ENCODE measurements around the gene ATP6V0E2. TPM values are rescaled to one million over a fixed set of nuclear protein-coding genes. Genes with fewer than 3 reads are reported as not detected.

The ATP6V0E2 gene
- total RNA-seq, 4 donors from 2014 or later, result 20.1 to 35.6 (median 30.7) TPM

DNA sequence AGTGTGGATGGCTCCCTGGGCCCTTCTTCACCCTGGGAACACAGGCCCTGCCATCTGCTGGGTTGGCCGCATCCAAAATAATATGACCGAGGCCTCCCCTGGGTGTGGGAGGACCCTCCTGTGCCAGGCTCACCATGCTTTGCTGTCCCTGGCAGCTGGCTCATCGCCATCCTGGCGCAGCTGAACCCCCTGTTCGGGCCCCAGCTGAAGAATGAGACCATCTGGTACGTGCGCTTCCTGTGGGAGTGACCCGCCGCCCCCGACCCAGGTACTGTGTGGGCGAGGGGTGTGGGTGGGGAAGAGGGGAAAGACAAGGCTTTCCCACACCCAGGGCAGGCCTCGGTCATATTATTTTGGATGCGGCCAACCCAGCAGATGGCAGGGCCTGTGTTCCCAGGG, 4.8 kb downstream of the ATP6V0E2 start:
- TF ChIP-seq POLR2A (IDR thresholded peaks at IDR 0.05) (no peak), POLR2AphosphoS5 (IDR thresholded peaks at IDR 0.05) (no peak), EP300 (IDR thresholded peaks at IDR 0.05) (no peak)
- TF ChIP-seq, protein P1, sequence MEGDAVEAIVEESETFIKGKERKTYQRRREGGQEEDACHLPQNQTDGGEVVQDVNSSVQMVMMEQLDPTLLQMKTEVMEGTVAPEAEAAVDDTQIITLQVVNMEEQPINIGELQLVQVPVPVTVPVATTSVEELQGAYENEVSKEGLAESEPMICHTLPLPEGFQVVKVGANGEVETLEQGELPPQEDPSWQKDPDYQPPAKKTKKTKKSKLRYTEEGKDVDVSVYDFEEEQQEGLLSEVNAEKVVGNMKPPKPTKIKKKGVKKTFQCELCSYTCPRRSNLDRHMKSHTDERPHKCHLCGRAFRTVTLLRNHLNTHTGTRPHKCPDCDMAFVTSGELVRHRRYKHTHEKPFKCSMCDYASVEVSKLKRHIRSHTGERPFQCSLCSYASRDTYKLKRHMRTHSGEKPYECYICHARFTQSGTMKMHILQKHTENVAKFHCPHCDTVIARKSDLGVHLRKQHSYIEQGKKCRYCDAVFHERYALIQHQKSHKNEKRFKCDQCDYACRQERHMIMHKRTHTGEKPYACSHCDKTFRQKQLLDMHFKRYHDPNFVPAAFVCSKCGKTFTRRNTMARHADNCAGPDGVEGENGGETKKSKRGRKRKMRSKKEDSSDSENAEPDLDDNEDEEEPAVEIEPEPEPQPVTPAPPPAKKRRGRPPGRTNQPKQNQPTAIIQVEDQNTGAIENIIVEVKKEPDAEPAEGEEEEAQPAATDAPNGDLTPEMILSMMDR (IDR thresholded peaks at IDR 0.05), result no peak
- no peak overlapping the region for H3K27ac ChIP-seq
- peaks cover 0 to 50% (median 10%) of the 10 kb centered on the region in 3 donors for H3K4me1 ChIP-seq
- peaks cover 0 to 23% of the 10 kb centered on the region in 2 donors for H3K36me3 ChIP-seq
- no peaks in the 10 kb centered on the region for H3K9me3 ChIP-seq
- no peak overlapping the region for H3K4me3 ChIP-seq
- WGBS, 2 donors (ENCODE audit: low coverage in 1 of 2), result no CpG with 5 or more reads among the region's 13 CpGs
- H3K27me3 ChIP-seq, result no peaks in the 10 kb centered on the region
- no peak for ATAC-seq

DNA sequence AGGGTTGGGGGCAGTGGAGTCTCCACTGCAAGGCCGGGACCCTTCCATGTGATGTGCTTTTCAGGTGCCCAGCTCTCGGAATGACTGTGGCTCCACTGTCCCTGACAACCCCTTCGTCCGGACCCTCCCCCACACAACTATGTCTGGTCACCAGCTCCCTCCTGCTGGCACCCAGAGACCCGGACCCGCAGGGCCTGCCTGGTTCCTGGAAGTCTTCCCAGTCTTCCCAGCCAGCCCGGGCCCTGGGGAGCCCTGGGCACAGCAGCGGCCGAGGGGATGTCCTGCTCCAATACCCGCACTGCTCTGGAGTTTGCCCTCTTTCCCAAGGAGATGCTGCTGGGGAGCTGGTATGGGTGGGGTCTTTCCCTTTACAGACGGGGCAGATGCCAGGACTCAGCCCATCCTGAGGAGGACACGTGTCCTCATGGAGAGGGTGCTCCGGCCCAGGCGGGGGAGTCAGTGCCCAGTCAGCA, 5.5 kb downstream of the ATP6V0E2 start:
- 87% methylated on average over 3 of the region's 14 CpGs; no CpG with 5 or more reads in 1 of the 2 donors for WGBS, 2 donors (ENCODE audit: low coverage in 1 of 2)
- TF ChIP-seq EP300 (IDR thresholded peaks at IDR 0.05) (no peak), POLR2A (IDR thresholded peaks at IDR 0.05) (no peak), POLR2AphosphoS5 (IDR thresholded peaks at IDR 0.05) (no peak)
- TF ChIP-seq, protein P1 (IDR thresholded peaks at IDR 0.05), result no peak
- Histone ChIP-seq H3K36me3 (peaks cover 0 to 23% of the 10 kb centered on the region in 2 donors), H3K27me3 (no peaks in the 10 kb centered on the region), H3K4me1 (peaks cover 0 to 52% (median 7%) of the 10 kb centered on the region in 3 donors), H3K4me3 (no peak overlapping the region), H3K9me3 (no peaks in the 10 kb centered on the region), H3K27ac (no peak overlapping the region)
- no peak for ATAC-seq

DNA sequence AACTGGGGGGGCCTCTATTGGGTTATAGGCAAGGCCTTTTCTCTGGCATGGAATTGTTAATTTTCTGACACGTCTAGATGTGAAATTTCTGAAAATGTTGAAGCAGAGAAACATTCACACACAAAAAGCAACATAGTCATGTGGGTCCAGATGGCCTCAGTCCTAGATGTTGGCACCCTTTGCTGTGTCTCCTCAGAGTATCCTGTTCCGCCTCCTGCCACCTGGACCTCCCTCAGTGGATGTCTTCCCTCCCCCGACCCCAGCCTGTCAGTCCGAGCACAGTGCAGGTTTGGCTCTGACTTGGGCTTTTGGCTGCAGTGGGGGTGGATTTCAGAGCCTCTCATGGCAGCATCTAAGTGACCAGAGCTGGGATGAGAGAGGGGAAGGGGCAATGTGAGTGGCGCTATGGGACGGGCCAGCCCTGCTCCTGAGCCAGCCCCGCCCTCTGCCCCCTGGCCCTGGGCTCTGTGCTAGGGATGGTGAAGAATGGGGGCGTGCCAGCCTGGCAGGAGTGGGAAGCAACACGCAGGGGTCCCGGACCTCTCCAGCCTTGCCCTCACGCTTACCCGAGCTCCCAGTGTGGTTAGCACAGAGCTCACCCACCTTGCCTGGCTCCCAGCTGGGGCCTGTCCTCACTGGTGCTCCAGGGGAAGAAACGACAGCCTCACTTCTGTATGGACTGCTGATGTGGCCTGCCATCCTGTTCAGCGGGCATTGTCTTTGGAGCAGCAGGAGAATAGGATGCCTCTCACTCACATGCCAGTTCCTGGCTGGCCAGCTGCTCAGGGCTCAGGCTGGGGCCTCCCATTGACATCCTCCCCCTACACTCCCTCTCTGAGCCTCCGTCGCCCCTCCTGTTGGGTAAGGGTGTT, 6.2 kb downstream of the ATP6V0E2 start:
- TF ChIP-seq POLR2A (IDR thresholded peaks at IDR 0.05) (no peak), POLR2AphosphoS5 (IDR thresholded peaks at IDR 0.05) (no peak), EP300 (IDR thresholded peaks at IDR 0.05) (no peak)
- TF ChIP-seq, protein P1 (IDR thresholded peaks at IDR 0.05), result no peak
- Histone ChIP-seq H3K9me3 (no peaks in the 10 kb centered on the region), H3K4me3 (no peak overlapping the region), H3K27me3 (no peaks in the 10 kb centered on the region), H3K36me3 (peaks cover 0 to 23% of the 10 kb centered on the region in 2 donors), H3K4me1 (peaks cover 0 to 51% (median 6%) of the 10 kb centered on the region in 3 donors), H3K27ac (no peak overlapping the region)
- no peak for ATAC-seq
- 91% methylated on average over 5 of the region's 16 CpGs; no CpG with 5 or more reads in 1 of the 2 donors for WGBS, 2 donors (ENCODE audit: low coverage in 1 of 2)

DNA sequence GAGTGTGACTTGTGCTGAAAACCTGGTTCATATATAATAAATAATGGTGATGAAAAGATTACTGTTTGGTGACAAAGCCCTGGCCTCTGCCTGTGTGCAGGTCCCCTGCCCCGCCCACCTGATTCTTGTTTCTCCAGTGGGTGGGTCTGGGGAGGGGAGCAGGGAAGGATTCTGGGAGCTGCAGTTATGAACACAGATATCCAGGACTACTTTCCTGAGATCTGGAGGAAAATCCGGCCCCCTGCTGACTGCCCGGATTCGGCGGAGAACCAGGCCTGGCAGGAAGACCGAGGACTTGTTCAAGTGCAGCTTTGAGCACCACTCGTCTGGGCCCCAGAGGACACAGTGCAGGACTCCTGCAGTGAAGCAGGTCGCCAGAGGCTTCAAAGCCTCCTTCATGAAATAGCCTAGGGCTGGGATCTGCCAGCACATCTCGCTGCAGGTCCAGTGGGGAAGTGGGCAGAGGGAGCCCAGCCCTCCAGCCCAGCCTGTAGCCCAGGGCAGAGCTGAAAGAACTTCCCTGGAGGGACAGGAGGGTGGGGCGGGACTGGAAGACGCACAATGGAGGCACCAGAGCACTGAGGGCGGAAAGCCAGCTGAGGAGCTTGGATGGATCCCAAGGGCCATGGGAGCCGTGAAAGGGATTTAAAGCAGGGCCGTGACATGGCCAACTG, 7.0 kb downstream of the ATP6V0E2 start:
- Histone ChIP-seq H3K9me3 (no peaks in the 10 kb centered on the region), H3K4me3 (no peak overlapping the region), H3K27ac (no peak overlapping the region), H3K27me3 (no peaks in the 10 kb centered on the region), H3K36me3 (peaks cover 0 to 19% of the 10 kb centered on the region in 2 donors), H3K4me1 (peaks cover 0 to 54% (median 6%) of the 10 kb centered on the region in 3 donors)
- no peak for ATAC-seq
- TF ChIP-seq, protein P1 (IDR thresholded peaks at IDR 0.05), result no peak
- TF ChIP-seq POLR2A (IDR thresholded peaks at IDR 0.05), result no peak
- TF ChIP-seq POLR2AphosphoS5 (IDR thresholded peaks at IDR 0.05), result no peak
- TF ChIP-seq EP300 (IDR thresholded peaks at IDR 0.05), result no peak
- WGBS, 2 donors (ENCODE audit: low coverage in 1 of 2), result 77% methylated on average over 3 of the region's 14 CpGs; no CpG with 5 or more reads in 1 of the 2 donors

Data from gastroesophageal sphincter (tissue), 4 donors.